HCT116 (cell line): ENCODE data around the gene GRIK4. TPM values are rescaled to one million over a fixed set of nuclear protein-coding genes. Genes with fewer than 3 reads are reported as not detected.

Experiments
- ATAC-seq: fragments of 200-7000 bp; cut with Tn5 transposase; 2 replicates; pipeline ENCODE4 v1.9.1; 2020; ENCODE audit warnings: mild to moderate bottlenecking, moderate library complexity
- BruUV-seq: library from RNA; stranded (reverse); fragments of 400-500 nt; replicated peaks from 2 replicates; lab custom pipeline; 2021; lab: Mats Ljungman, UMichigan
- CTCF ChIA-PET: fragments of 300-600 bp; sonication (Branson Sonifier 250); formaldehyde crosslinking; loops from one replicate; lab custom pipeline; 2021; ENCODE audit warnings: antibody characterized with exemption; lab: Charles Lee
- POLR2A ChIA-PET: fragments of 300-600, 350-600 bp; sonication (Branson Sonifier 250); formaldehyde crosslinking; loops from one replicate; lab custom pipeline; 2021; ENCODE audit warnings: antibody characterized with exemption; lab: Charles Lee
- RAD21 ChIA-PET, 2 experiments: fragments of 300-600 bp; sonication (Branson Sonifier 250); formaldehyde crosslinking; loops; one replicate each; lab custom pipeline; 2023; ENCODE audit warnings: low total read pairs in 2 of 2; ENCODE audit not compliant: uncharacterized antibody in 2 of 2, unreplicated experiment in 2 of 2, low non-redundant PET in 1 of 2; lab: Charles Lee
- DNase-seq: peaks from one replicate; pipeline ENCODE4 v3.0.0-alpha.2; 2010; ENCODE audit warnings: low read depth, low spot score
- H2AFZ ChIP-seq: fragments of 200-600 bp; shearing (Covaris generic), sonication (generic); 2 replicates; pipeline ENCODE4 v1.6.1; 2017; ENCODE audit warnings: low read depth, mixed run types, mixed read lengths, antibody characterized with exemption, low read length; ENCODE audit not compliant: poor library complexity, severe bottlenecking
- H3K27ac ChIP-seq: 2 replicates; pipeline ENCODE4 v1.5.1; 2012; ENCODE audit warnings: low read depth, low read length
- H3K27me3 ChIP-seq: fragments of 200-600 bp; sonication (generic); 2 replicates; pipeline ENCODE4 v1.6.1; 2016; ENCODE audit warnings: mixed run types, low read length, mixed read lengths; ENCODE audit not compliant: insufficient read depth
- H3K36me3 ChIP-seq, 2 experiments: fragments of 200-500 bp in 1 of 2; fragments of 200-600 bp in 1 of 2; sonication (Bioruptor generic) in 1 of 2; sonication (generic) in 1 of 2; 2 replicates each; pipeline versions ENCODE4 v1.5.1 to v1.6.1; 2014 to 2016; ENCODE audit warnings: low read length in 2 of 2, inconsistent platforms in 1 of 2, mixed read lengths in 1 of 2, mixed run types in 1 of 2; ENCODE audit not compliant: insufficient read depth in 2 of 2, control insufficient read depth in 1 of 2
- H3K4me1 ChIP-seq, 2 experiments: fragments of 200-600 bp in 1 of 2; sonication (generic) in 1 of 2; 2 replicates each; pipeline versions ENCODE4 v1.5.1 to v1.6.1; 2012 to 2017; ENCODE audit warnings: low read length in 2 of 2, inconsistent platforms in 1 of 2, mild to moderate bottlenecking in 1 of 2, mixed read lengths in 1 of 2, mixed run types in 1 of 2, moderate library complexity in 1 of 2; ENCODE audit not compliant: insufficient read depth in 2 of 2, control insufficient read depth in 1 of 2
- H3K4me2 ChIP-seq: fragments of 200-600 bp; sonication (generic); 2 replicates; pipeline ENCODE4 v1.6.1; 2017; ENCODE audit warnings: mixed run types, low read length, mixed read lengths
- H3K4me3 ChIP-seq, 2 experiments: fragments of 200-600 bp in 1 of 2; sonication (generic) in 1 of 2; replicated peaks in 1 of 2; 2 replicates each; pipeline ENCODE4 v1.5.1; 2011 to 2016; ENCODE audit warnings: low read length in 2 of 2, control low read depth in 1 of 2, low read depth in 1 of 2, mild to moderate bottlenecking in 1 of 2, mixed read lengths in 1 of 2, mixed run types in 1 of 2
- H3K79me2 ChIP-seq: fragments of 200-600 bp; sonication (generic); 2 replicates; pipeline ENCODE4 v1.6.1; 2017; ENCODE audit warnings: mild to moderate bottlenecking, mixed run types, low read length, moderate library complexity, mixed read lengths; ENCODE audit not compliant: insufficient read depth
- H3K9ac ChIP-seq: fragments of 200-600 bp; sonication (generic); 2 replicates; pipeline ENCODE4 v1.6.1; 2016; ENCODE audit warnings: low read length, mixed read lengths
- H3K9me2 ChIP-seq: fragments of 200-600 bp; sonication (generic), shearing (Covaris generic); 2 replicates; pipeline ENCODE4 v1.6.1; 2017; ENCODE audit warnings: mixed run types, mild to moderate bottlenecking, moderate library complexity; ENCODE audit not compliant: insufficient read depth
- H3K9me3 ChIP-seq, 2 experiments: fragments of 200-500 bp in 1 of 2; fragments of 200-600 bp in 1 of 2; sonication (Bioruptor generic) in 1 of 2; sonication (generic) in 1 of 2; 2 replicates each; pipeline ENCODE4 v1.6.1; 2014 to 2017; ENCODE audit warnings: low read length in 2 of 2, mixed read lengths in 2 of 2, inconsistent platforms in 1 of 2, low read depth in 1 of 2, mild to moderate bottlenecking in 1 of 2, mixed run types in 1 of 2, moderate library complexity in 1 of 2; ENCODE audit not compliant: control insufficient read depth in 1 of 2, insufficient read depth in 1 of 2
- H4K20me1 ChIP-seq: fragments of 200-600 bp; sonication (generic), shearing (Covaris generic); 2 replicates; pipeline ENCODE4 v1.6.1; 2017; ENCODE audit warnings: mixed run types, mild to moderate bottlenecking, moderate library complexity; ENCODE audit not compliant: insufficient read depth
- EGR1 ChIP-seq: IDR thresholded peaks from 2 replicates; pipeline ENCODE4 v1.6.1; 2012; ENCODE audit warnings: low read depth
- ELF1 ChIP-seq: IDR thresholded peaks from 2 replicates; pipeline ENCODE4 v1.6.1; 2012; ENCODE audit warnings: low read depth, borderline replicate concordance
- EZH2phosphoT487 ChIP-seq: fragments of 200-600 bp; IDR thresholded peaks from 2 replicates; pipeline ENCODE4 v1.6.1; 2018; ENCODE audit warnings: antibody characterized with exemption, borderline replicate concordance
- JUND ChIP-seq: IDR thresholded peaks from 2 replicates; pipeline ENCODE4 v1.6.1; 2012
- POLR2A ChIP-seq: IDR thresholded peaks from 2 replicates; pipeline ENCODE4 v1.7.0; 2011; ENCODE audit warnings: borderline replicate concordance; ENCODE audit not compliant: insufficient read depth, insufficient read length; ENCODE audit errors: extremely low read depth
- RAD21 ChIP-seq: IDR thresholded peaks from 2 replicates; pipeline ENCODE4 v1.6.1; 2012; ENCODE audit warnings: low read depth, mild to moderate bottlenecking
- SIN3A ChIP-seq: IDR thresholded peaks from 2 replicates; pipeline ENCODE4 v1.6.1; 2012; ENCODE audit warnings: low read depth
- SP1 ChIP-seq: IDR thresholded peaks from 2 replicates; pipeline ENCODE4 v1.6.1; 2012; ENCODE audit warnings: low read depth
- ZFX ChIP-seq: fragments of 450-650 bp; IDR thresholded peaks from 2 replicates; pipeline ENCODE4 v1.6.1; 2017
- intact Hi-C: fragments of 100-400 bp; cut with micrococcal nuclease; formaldehyde crosslinking; loops from 2 replicates; pipeline ENCODE4 v1.10.0; 2022
- total RNA-seq: library from RNA; stranded (reverse); gene quantifications from one replicate; pipeline ENCODE4 v1.2.1, GENCODE V29; 2021; ENCODE audit not compliant: unreplicated experiment
- TF ChIP-seq, protein P1 (sequence below), 3 experiments: fragments of 200-600 bp in 1 of 3; sonication (generic) in 1 of 3; IDR thresholded peaks in 2 of 3; conservative IDR thresholded peaks in 1 of 3; 2 replicates each; pipeline ENCODE4 v1.5.1; 2012 to 2017; ENCODE audit warnings: low read depth in 2 of 3, low read length in 2 of 3, antibody characterized with exemption in 1 of 3, borderline replicate concordance in 1 of 3, control low read depth in 1 of 3, mild to moderate bottlenecking in 1 of 3, mixed read lengths in 1 of 3, mixed run types in 1 of 3, moderate library complexity in 1 of 3; ENCODE audit not compliant: insufficient read depth in 1 of 3

The GRIK4 gene
- total RNA-seq, 1 experiment from 2014 or later: 0.52 TPM

DNA sequence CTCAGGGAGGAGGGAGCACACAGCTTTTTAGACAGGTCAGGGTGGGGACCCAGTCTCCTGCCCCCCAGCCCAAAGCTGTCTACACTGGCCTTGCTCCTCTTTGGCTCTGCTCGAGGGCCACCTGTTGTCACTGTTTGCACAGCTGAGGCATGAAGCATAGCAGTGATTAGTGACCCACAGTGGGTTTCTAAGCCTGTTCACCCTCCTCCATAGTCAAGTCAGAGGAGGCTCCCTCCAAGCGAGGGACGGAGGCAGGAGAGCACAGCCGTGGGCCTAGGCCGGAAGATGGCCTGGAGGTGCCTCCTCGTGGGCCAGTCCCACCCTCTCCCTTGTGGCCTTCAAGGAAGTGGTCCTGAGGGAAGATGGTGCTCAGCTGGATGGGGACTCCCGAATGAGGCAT is 241.1 kb downstream of the GRIK4 start (continued):
- TF ChIP-seq SIN3A: no peak
- no peak for TF ChIP-seq EGR1
- TF ChIP-seq POLR2A: no peak
- no peak for TF ChIP-seq SP1

DNA sequence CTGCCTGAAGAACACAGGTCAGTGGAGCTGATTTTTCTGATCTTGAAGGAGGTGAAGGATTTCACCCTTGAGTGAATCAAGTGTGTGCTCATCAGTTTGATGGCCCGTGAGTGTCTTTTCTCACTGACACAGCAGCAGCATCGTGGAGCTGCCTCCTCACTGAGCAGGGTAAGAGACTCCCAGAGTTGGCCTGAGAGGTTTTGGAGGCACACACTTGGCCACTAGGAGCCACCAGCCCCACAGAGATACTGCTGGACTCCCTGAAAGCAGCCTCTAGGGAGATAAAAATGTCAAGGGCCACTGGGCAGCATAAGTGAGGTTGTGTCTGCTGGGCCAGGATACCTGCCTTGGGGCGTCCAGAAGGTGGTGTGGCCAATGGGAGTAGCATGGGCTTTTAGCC is 245.4 kb downstream of the GRIK4 start:
- no peaks in the 10 kb centered on the region for H3K79me2 ChIP-seq
- ChIA-PET CTCF (no interaction called here), POLR2A (no interaction called here), RAD21 (no interaction called here)
- H3K9ac ChIP-seq: no peak overlapping the region
- no peaks in the 10 kb centered on the region for H3K36me3 ChIP-seq
- no peaks in the 10 kb centered on the region for H3K9me2 ChIP-seq
- H3K9me3 ChIP-seq: no peaks in the 10 kb centered on the region
- H4K20me1 ChIP-seq: no peaks in the 10 kb centered on the region
- H3K27ac ChIP-seq: no peak overlapping the region
- H3K27me3 ChIP-seq: peaks cover 2% of the 10 kb centered on the region; the same call in 1 of the 2 replicates
- no peaks in the 10 kb centered on the region for H3K4me1 ChIP-seq
- peak; percentile 69 for ATAC-seq
- intact Hi-C loops: no loop called here
- no peak for DNase-seq
- H3K4me2 ChIP-seq: no peak overlapping the region
- no peak overlapping the region for H3K4me3 ChIP-seq
- no TSS peak for BruUV-seq
- TF ChIP-seq JUND (no peak), ZFX (no peak), POLR2A (no peak), EZH2phosphoT487 (no peak), ELF1 (no peak), RAD21 (peak; percentile 34; the same call in 1 of the 2 replicates)
- TF ChIP-seq, protein P1, sequence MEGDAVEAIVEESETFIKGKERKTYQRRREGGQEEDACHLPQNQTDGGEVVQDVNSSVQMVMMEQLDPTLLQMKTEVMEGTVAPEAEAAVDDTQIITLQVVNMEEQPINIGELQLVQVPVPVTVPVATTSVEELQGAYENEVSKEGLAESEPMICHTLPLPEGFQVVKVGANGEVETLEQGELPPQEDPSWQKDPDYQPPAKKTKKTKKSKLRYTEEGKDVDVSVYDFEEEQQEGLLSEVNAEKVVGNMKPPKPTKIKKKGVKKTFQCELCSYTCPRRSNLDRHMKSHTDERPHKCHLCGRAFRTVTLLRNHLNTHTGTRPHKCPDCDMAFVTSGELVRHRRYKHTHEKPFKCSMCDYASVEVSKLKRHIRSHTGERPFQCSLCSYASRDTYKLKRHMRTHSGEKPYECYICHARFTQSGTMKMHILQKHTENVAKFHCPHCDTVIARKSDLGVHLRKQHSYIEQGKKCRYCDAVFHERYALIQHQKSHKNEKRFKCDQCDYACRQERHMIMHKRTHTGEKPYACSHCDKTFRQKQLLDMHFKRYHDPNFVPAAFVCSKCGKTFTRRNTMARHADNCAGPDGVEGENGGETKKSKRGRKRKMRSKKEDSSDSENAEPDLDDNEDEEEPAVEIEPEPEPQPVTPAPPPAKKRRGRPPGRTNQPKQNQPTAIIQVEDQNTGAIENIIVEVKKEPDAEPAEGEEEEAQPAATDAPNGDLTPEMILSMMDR (IDR thresholded peaks at IDR 0.05 in 2 of 3, conservative IDR thresholded peaks at IDR 0.05 in 1 of 3; ENCODE audit: borderline replicate concordance in 1 of 3, insufficient read depth in 1 of 3, low read depth in 2 of 3, low read length in 2 of 3): peak in 2 of 3 experiments; percentile 10 to 25; a peak in 2 of 6 replicates
- no peak overlapping the region for H2AFZ ChIP-seq
